ENCODE data around the gene CALCOCO1.
"Not testable (repeated sequence)": the region's sequence is repeated elsewhere in the genome, so short reads cannot be mapped to it uniquely, and the experiment has no call there.

Gene CALCOCO1

GRCh38 chr12:53695152-53696145 is 31.8 kb downstream of the CALCOCO1 start:
- DNase-seq = peak; percentile 38

- DNase-seq = no peak
These were observed 32.5 kb downstream of the CALCOCO1 start for GRCh38 chr12:53694756-53695151.

GRCh38 chr12:53688134-53688533 is 39.1 kb downstream of the CALCOCO1 start:
- no peak for DNase-seq

DNA sequence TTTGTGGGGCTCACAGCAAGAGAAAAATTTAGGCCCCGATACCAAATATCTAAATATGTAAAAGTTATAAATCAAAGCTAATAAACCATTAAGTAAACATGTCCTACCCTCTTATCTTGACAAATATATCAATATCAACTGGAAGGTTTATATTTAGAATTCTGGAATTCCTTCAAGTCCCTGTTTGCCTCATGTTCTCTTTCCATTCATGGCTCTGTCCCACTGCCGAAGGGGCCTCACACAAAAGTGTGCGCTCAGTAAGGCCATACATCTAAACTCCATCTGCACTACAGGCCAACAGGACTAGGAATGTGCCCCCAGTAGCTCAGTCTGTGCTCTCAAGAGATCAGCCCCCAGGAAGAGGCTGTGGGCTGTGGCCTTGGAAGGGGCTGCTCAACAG is 40.8 kb downstream of the CALCOCO1 start:
- DNase-seq = no peak

GRCh38 chr12:53684654-53685220 is 42.5 kb downstream of the CALCOCO1 start:
- DNase-seq = no peak

- no peak for DNase-seq
These were observed 43.3 kb downstream of the CALCOCO1 start for GRCh38 chr12:53683983-53684382.

DNA sequence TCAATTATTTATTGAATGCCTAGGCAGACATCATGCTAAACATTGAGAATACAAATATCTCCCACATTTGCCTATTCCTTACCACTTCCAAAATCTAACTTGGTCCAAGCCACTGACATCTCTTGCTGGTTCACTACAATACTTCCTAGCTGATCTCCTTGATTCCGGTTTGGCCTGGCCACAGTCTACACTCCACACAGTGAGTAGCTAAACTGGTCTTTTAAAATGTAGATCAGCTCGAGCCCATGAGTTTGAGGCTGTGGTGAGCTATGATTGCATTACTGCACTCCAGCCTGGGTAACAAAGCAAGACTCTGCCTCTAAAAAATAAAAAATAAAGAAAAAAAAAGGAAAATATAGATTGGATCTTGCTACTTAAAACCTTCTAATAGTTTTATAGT is 43.8 kb downstream of the CALCOCO1 start:
- DNase-seq = no peak

DNA sequence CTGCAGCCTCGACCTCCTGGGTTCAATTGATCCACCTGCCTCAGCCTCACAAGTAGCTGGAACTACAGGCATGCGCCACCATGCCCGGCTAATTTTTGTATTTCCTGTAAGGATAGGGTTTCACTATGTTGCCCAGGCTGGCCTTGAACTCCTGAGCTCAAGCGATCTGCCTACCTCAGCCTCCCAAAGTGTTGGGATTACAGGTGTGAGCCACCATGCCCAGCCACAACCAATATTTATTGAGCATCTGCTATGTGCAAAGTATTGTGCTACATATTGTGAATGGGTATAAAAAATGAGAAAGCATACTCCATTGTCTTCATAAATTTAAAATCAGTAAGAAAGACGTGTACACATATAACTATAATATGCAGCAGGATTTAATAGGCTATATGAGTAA is 47.2 kb downstream of the CALCOCO1 start:
- not testable (repeated sequence) for DNase-seq

- no peak for DNase-seq
These were observed 49.5 kb downstream of the CALCOCO1 start for GRCh38 chr12:53677800-53678148.

GRCh38 chr12:53677016-53677799 is 50.0 kb downstream of the CALCOCO1 start:
- no peak for DNase-seq

GRCh38 chr12:53676656-53677015 is 50.6 kb downstream of the CALCOCO1 start:
- no peak for DNase-seq

GRCh38 chr12:53675701-53676607 is 51.3 kb downstream of the CALCOCO1 start, which contains the start of gene ATP5MC2:
TSS of gene ATP5MC2 (minus strand) at chr12:53676083. CDS start at chr12:53672614, 3,469 bp downstream.
- peak; percentile 97 for DNase-seq

- DNase-seq = no peak
These were observed 52.1 kb downstream of the CALCOCO1 start for GRCh38 chr12:53674977-53675700.

DNA sequence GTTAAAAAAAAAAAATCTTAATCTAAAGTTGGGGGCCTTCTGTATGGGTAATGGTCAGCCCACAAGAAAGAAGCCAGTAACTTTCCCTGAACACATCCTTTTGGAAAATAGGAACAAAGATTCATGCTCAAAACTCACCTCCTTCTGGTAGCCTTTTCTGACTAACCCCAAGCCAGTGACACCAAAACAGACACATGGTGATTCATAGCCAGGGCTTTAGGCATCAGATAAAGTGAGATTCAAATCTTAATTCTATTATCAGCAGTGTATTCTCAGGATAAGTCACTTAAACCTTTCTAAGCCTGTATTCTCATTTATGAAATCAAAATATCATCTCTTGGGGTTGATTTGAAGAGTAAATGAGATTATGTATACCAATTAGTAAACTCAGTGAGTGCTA is 56.3 kb downstream of the CALCOCO1 start:
- DNase-seq = no peak

GRCh38 chr12:53670308-53670707 is 56.9 kb downstream of the CALCOCO1 start:
- no peak for DNase-seq

GRCh38 chr12:53667080-53667479 is 60.2 kb downstream of the CALCOCO1 start:
- no peak for DNase-seq

DNA sequence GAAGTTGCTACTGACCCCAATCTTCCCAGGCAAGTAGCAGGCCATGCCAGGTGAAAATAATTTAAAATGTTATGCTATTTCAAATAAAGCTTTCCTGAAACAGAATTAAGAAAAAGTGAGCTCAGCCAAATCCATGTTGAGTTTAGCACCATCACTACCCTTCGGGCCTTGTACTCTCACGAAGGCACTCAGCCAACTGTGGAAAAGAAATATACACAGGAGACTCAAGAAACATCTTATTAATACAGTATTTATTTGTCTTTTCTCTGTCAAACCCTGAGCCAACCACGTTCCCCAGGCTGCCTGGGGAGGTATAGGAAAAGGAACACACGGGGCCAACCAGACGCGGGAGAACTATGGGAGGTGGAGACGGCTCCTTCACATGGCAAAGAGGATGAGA is 62.3 kb downstream of the CALCOCO1 start:
- no peak for DNase-seq

GRCh38 chr12:53664191-53664590 is 63.1 kb downstream of the CALCOCO1 start:
- DNase-seq = no peak

- DNase-seq = no peak
These were observed 67.2 kb downstream of the CALCOCO1 start for GRCh38 chr12:53660041-53660440.

DNA sequence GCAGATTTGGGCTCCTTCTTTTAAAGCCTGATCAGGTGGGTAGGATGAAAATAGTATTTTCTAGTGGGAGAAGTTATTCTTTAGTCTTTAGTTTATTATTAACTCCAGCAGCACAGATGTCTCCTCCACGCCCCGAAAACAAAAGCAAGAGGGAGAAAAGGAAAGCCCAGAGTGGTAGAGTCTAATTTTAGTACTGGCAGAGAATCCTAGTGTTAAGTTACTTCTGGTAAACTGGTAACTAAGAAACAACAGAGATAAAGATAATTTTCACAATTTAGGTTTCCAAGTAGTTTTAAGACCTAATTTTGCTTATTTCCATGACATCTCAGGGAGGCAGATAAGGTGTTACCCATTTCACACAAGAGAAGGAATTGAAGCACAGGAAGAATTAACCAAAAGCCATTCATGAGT is 67.7 kb downstream of the CALCOCO1 start:
- DNase-seq = no peak

DNA sequence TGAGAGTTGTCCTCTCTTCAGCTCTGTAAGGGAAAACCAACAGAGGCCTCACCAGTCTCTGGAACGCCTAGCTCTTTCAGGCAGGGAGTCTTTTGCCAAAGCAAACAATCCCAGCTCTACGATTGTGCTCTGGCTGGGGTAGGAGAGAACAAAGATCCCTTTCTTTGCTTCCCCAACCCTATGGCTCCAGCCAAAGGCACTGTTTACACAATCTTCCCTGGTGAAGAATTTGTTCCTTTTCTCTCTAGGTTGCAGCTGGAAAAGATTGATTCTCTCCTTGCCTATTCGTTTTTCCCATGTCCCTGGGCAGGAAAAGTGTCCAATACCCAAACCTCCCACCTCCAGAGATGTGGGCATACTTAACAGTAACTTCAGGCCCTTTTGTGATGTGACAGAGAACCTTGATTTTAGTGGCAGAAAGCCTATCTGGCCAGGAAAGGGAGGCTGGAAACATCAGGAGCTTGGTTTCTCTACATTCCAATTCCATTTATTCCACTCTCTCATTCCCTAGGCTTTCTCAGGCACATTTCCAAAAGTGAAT is 68.2 kb downstream of the CALCOCO1 start:
- peak; percentile 19 for DNase-seq

Measured in amniotic stem cell (primary cell).